GM23248 (cell line): ENCODE measurements around the gene PSEN2.

Source experiments
- EZH2 ChIP-seq: fragments of 200-600 bp; sonication (generic); IDR thresholded peaks from 2 replicates; pipeline ENCODE4 v1.6.1; 2018; ENCODE audit warnings: antibody characterized with exemption, mild to moderate bottlenecking; ENCODE audit not compliant: insufficient read depth, poor library complexity, severe bottlenecking
- EZH2phosphoT487 ChIP-seq: fragments of 200-600 bp; sonication (generic); IDR thresholded peaks from 2 replicates; pipeline ENCODE4 v1.6.1; 2018; ENCODE audit warnings: antibody characterized with exemption, moderate library complexity, mild to moderate bottlenecking, low read depth; ENCODE audit not compliant: insufficient read depth

DNA sequence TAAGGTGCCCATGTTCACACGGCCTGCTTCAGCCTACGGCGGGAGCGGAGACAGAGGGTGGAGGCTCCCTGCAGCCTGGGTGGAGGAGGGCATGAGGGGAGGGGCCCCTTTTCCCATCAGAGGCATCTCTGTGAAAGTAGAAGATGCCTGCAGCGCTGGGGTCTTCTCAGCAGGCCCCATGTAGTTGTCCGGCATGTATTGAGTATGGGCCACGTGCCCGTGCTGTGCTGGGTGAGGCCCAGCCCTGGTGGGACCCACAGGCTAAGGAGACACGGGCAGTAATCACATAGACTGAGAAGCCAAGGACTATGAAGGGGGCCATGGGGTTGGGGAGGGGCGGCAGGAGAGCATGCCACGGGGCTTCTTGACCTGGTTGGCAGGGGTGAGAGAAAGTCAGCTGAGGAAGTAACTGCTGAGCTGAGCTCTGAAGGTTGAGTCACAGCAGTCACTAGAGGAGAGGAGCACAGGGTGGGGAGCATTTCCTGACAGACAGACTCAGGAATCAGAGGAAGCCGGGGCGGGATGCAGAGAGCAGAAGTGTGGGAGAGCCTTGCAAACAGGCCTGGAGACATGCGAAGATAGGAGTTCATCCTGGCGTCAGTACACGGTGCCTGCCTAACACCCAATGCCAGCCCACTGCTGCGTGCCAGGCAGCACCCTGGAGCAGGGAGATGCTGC lies 21.6 kb downstream of the PSEN2 start:
- TF ChIP-seq EZH2 (no peak), EZH2phosphoT487 (no peak)
